Heart left ventricle (tissue), 13 donors: Measurements from ENCODE around the gene WDR35.

ENCODE experiments used
- POLR2A ChIP-seq, 2 donors: fragments of 450-650 bp; IDR thresholded peaks; one replicate each; pipeline ENCODE4 v1.6.1; 2017; ENCODE audit warnings: antibody characterized with exemption in 2 of 2, mild to moderate bottlenecking in 2 of 2, moderate library complexity in 2 of 2
- TF ChIP-seq, protein P1 (sequence below), 12 donors: fragments of 200-600 bp; sonication (generic) in 4 of 12; IDR thresholded peaks; one replicate each; pipeline versions ENCODE4 v1.5.0 to v1.8.0; 2018 to 2022; ENCODE audit warnings: antibody characterized with exemption in 12 of 12, mild to moderate bottlenecking in 5 of 12
- donor health status: ischemic (EF 13 %, LVEDD 7.1; RV severe dilation, severe dysfunction).
- donor health status: DM: no; HTN: yes; CAD: no.
- donor health status: DM: no; HTN: no; CAD: no.
- donor health status: ischemic (EF 25% LVEDD 6.9; RV normal size, moderate dysfunction).
- donor health status: ischemic (EF 25% LVEDD 5.7; RV mildly dilated, moderate dysfunction).
- donor health status: ischemic (EF 35%, LVEDD 5.7; RV mildly dilated, moderate dysfunction).
- donor health status: nonischemic (EF 11% LVEDD 7.7; RV severe dilation, severe dysfunction).
- donor health status: DM: yes; HTN: yes; CAD: no.
- donor health status: PGD.
- donor health status: ischemic (EF 29% LVEDD 5.4; RV normal size, mild dysfunction).
- donor health status: nonischemic (EF 23%, LVEDD 6.1; RV moderate dilation, normal function).

- TF ChIP-seq, protein P1, sequence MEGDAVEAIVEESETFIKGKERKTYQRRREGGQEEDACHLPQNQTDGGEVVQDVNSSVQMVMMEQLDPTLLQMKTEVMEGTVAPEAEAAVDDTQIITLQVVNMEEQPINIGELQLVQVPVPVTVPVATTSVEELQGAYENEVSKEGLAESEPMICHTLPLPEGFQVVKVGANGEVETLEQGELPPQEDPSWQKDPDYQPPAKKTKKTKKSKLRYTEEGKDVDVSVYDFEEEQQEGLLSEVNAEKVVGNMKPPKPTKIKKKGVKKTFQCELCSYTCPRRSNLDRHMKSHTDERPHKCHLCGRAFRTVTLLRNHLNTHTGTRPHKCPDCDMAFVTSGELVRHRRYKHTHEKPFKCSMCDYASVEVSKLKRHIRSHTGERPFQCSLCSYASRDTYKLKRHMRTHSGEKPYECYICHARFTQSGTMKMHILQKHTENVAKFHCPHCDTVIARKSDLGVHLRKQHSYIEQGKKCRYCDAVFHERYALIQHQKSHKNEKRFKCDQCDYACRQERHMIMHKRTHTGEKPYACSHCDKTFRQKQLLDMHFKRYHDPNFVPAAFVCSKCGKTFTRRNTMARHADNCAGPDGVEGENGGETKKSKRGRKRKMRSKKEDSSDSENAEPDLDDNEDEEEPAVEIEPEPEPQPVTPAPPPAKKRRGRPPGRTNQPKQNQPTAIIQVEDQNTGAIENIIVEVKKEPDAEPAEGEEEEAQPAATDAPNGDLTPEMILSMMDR (IDR thresholded peaks at IDR 0.05) = no peak
- no peak for TF ChIP-seq POLR2A (IDR thresholded peaks at IDR 0.05)
These were observed 10.0 kb downstream of the WDR35 start for GRCh38 chr2:19979932-19980331.
